Esophagus muscularis mucosa (tissue), 4 donors: ENCODE measurements around the gene FAM20A.

Experiments used
- EP300 ChIP-seq: sonication (generic); formaldehyde crosslinking; IDR thresholded peaks from one replicate; pipeline ENCODE4 v1.6.1; 2017; ENCODE audit warnings: antibody characterized with exemption
- POLR2A ChIP-seq: fragments of 450-650 bp; IDR thresholded peaks from one replicate; pipeline ENCODE4 v1.6.1; 2017; ENCODE audit warnings: antibody characterized with exemption, moderate library complexity, mild to moderate bottlenecking, low read depth
- POLR2AphosphoS5 ChIP-seq, 2 donors: sonication (generic); formaldehyde crosslinking; IDR thresholded peaks; one replicate each; pipeline ENCODE4 v1.6.1; 2017; ENCODE audit warnings: antibody characterized with exemption in 2 of 2
- TF ChIP-seq, protein P1 (sequence below), 3 experiments: fragments of 200-600 bp in 2 of 3; fragments of 450-650 bp in 1 of 3; sonication (generic) in 2 of 3; IDR thresholded peaks; one replicate each; pipeline ENCODE4 v1.5.1; 2017 to 2019; ENCODE audit warnings: antibody characterized with exemption in 3 of 3, mild to moderate bottlenecking in 2 of 3, moderate library complexity in 1 of 3

DNA sequence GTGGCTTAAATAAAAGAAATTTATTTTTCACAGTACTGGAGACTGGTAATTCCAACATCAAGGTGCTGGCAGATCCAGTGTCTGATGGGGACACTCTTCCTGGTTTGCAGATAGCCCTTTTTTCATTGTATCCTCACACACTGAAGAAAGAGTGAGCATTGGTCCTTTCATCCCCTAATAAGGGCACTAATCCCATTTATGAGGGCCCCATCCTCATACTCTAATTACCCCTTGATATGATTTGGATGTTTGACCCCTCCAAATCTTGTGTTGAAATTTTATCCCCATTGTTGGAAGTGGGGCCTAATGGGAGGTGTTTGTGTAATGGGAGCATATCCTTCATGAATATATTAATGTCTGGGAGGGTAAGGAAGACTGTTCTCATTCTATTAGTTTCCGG lies 9.4 kb upstream of the FAM20A start:
- TF ChIP-seq POLR2AphosphoS5 (IDR thresholded peaks at IDR 0.05) (no peak), EP300 (no peak), POLR2A (no peak)
- TF ChIP-seq, protein P1, sequence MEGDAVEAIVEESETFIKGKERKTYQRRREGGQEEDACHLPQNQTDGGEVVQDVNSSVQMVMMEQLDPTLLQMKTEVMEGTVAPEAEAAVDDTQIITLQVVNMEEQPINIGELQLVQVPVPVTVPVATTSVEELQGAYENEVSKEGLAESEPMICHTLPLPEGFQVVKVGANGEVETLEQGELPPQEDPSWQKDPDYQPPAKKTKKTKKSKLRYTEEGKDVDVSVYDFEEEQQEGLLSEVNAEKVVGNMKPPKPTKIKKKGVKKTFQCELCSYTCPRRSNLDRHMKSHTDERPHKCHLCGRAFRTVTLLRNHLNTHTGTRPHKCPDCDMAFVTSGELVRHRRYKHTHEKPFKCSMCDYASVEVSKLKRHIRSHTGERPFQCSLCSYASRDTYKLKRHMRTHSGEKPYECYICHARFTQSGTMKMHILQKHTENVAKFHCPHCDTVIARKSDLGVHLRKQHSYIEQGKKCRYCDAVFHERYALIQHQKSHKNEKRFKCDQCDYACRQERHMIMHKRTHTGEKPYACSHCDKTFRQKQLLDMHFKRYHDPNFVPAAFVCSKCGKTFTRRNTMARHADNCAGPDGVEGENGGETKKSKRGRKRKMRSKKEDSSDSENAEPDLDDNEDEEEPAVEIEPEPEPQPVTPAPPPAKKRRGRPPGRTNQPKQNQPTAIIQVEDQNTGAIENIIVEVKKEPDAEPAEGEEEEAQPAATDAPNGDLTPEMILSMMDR (IDR thresholded peaks at IDR 0.05): no peak
